Measurements from ENCODE around the gene VPS13D. TPM values are rescaled to one million over a fixed set of nuclear protein-coding genes. Genes with fewer than 3 reads are reported as not detected.

The VPS13D gene
- total and polyA plus RNA-seq, 2 donors from 2014 or later, result 19.4 to 75.8 TPM

DNA sequence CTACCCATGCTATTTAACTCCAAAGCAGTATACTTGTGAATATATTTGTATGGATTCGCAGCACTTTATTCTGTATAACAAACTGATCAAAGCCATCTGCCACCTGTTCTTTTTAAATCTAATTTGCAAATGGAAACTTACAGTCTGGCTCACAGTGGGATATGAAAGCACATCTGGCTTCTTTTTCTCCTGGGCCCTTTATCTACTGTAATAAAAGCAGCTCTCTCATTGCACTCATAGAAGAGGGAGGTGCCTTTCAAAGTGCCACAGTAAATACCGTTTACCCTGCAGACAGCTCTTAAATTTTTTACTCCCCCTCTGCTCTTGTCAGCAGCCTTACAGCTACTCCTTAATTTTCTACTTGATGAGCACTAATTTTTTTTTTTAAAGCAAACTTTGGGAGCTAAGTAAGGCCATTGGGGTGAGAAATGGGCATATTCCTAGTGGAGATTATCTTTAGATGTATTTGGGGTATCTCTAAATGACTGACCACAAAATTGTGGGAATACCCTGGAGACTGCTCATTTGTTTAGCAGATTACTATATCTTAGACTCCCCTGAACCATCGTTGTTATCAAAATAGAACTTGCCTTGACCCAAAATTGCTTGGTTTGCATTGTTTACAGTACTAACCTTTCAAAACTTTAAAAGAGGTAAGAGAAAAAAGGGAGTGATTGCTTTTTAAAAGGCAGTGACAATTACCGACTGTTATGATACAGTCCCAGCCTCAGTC is 110.1 kb downstream of the VPS13D start:
- H3K9me3 ChIP-seq (ENCODE audit: control insufficient read depth in 2 of 3, insufficient read depth in 1 of 3, low read length in 3 of 3), result no peaks in the 10 kb centered on the region
- FAIRE-seq (no peak), DNase-seq (peak in 2 of 5 donors; percentile 63 to 66)
- no peaks in the 10 kb centered on the region for H3K27me3 ChIP-seq (ENCODE audit: control insufficient read depth, insufficient read depth, low read length)
- H3K9ac ChIP-seq (ENCODE audit: low read length in 3 of 3), result no peak overlapping the region
- peaks cover 3 to 10% (median 9%) of the 10 kb centered on the region in 3 donors for H3K36me3 ChIP-seq (ENCODE audit: control insufficient read depth in 2 of 3, insufficient read depth in 3 of 3, low read length in 3 of 3)
- intact Hi-C loops (cut with DNase I), result no loop called here
- H3K4me1 ChIP-seq (ENCODE audit: control insufficient read depth in 2 of 3, insufficient read depth in 2 of 3, low read depth in 1 of 3, low read length in 3 of 3), result peaks cover 5 to 21% (median 10%) of the 10 kb centered on the region in 3 donors
- TF ChIP-seq CTCF (IDR thresholded peaks at IDR 0.05; ENCODE audit: borderline replicate concordance, extremely low read depth, insufficient read depth), result no peak
- no peak overlapping the region for H3K27ac ChIP-seq (ENCODE audit: low read depth in 2 of 2, low read length in 2 of 2)
- H3K4me3 ChIP-seq (ENCODE audit: low read length in 3 of 3), result no peak overlapping the region

DNA sequence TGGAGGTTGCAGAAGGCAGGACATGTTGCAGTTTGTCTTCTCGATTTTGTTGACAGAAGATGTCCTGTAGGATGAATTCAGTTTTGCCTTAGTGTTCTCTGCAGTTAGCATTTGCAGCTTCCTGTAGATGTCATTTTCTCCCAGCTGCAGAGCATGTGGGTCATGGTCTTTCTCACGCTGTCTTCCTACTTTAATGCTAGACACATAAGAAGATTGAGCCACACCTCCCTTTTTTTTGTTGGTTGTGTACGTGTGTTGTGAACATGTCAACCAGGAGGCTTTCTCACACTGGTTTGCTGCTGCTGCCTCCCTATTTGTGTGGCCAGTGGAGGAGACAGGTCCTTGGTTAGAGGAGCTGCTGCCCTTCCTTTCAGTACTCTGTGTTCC is 110.7 kb downstream of the VPS13D start:
- Histone ChIP-seq H3K27ac (ENCODE audit: low read depth in 2 of 2, low read length in 2 of 2) (no peak overlapping the region), H3K27me3 (ENCODE audit: control insufficient read depth, insufficient read depth, low read length) (no peaks in the 10 kb centered on the region), H3K9ac (ENCODE audit: low read length in 3 of 3) (no peak overlapping the region), H3K4me1 (ENCODE audit: control insufficient read depth in 2 of 3, insufficient read depth in 2 of 3, low read depth in 1 of 3, low read length in 3 of 3) (peaks cover 5 to 21% (median 12%) of the 10 kb centered on the region in 3 donors), H3K36me3 (ENCODE audit: control insufficient read depth in 2 of 3, insufficient read depth in 3 of 3, low read length in 3 of 3) (peaks cover 3 to 9% (median 7%) of the 10 kb centered on the region in 3 donors), H3K4me3 (ENCODE audit: low read length in 3 of 3) (no peak overlapping the region), H3K9me3 (ENCODE audit: control insufficient read depth in 2 of 3, insufficient read depth in 1 of 3, low read length in 3 of 3) (no peaks in the 10 kb centered on the region)
- TF ChIP-seq CTCF (IDR thresholded peaks at IDR 0.05; ENCODE audit: borderline replicate concordance, extremely low read depth, insufficient read depth), result no peak
- FAIRE-seq (no peak), DNase-seq (peak in 2 of 5 donors; percentile 40 to 59)
- intact Hi-C loops (cut with DNase I), result no loop called here

- peaks cover 2 to 14% (median 3%) of the 10 kb centered on the region in 3 donors for H3K36me3 ChIP-seq (ENCODE audit: control insufficient read depth in 2 of 3, insufficient read depth in 3 of 3, low read length in 3 of 3)
- no peak overlapping the region for H3K9ac ChIP-seq (ENCODE audit: low read length in 3 of 3)
- intact Hi-C loops (cut with DNase I), result no loop called here
- H3K4me1 ChIP-seq (ENCODE audit: control insufficient read depth in 2 of 3, insufficient read depth in 2 of 3, low read depth in 1 of 3, low read length in 3 of 3), result peaks cover 5 to 21% (median 12%) of the 10 kb centered on the region in 3 donors
- DNase-seq (no peak), FAIRE-seq (no peak)
- no peak overlapping the region for H3K27ac ChIP-seq (ENCODE audit: low read depth in 2 of 2, low read length in 2 of 2)
- H3K4me3 ChIP-seq (ENCODE audit: low read length in 3 of 3), result no peak overlapping the region
- H3K27me3 ChIP-seq (ENCODE audit: control insufficient read depth, insufficient read depth, low read length), result no peaks in the 10 kb centered on the region
- no peak for TF ChIP-seq CTCF (IDR thresholded peaks at IDR 0.05; ENCODE audit: borderline replicate concordance, extremely low read depth, insufficient read depth)
- H3K9me3 ChIP-seq (ENCODE audit: control insufficient read depth in 2 of 3, insufficient read depth in 1 of 3, low read length in 3 of 3), result no peaks in the 10 kb centered on the region
Observed at GRCh38 chr1:12341667-12342066, 111.8 kb downstream of the VPS13D start.

Data from kidney (tissue), 14 donors.